ENCODE results near the gene CAMK1G. TPM values are rescaled to one million over a fixed set of nuclear protein-coding genes. Genes with fewer than 3 reads are reported as not detected.

The CAMK1G gene
- under 1 TPM in 1 of 3 donors, not detected in 2; 0.60 TPM for total RNA-seq
- long read RNA-seq, donor 1, partial matches to known transcripts, result 0 of 1 reads
- long read RNA-seq, donor 1, other reads (novel, unspliced or antisense), result 0 of 1 reads
- long read RNA-seq, donor 2, result 0 reads

DNA sequence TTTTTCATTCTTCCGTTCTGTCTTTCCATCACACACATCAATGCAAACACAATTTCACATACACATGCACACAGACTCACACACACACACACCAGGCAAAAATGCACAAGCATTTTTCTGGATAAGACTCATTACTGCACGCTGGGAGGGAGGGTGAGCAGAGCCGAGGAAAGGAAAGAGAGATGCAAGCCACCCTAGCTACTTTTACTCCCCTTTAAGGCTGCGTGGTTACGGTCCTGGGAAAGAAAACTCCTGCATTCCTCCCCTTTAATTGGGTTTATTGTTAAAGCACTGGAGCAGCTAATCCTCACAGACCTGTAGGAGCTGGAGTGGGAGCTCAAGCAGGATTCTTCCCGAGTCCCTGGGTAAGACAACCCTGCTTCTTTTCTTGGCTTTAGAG is at the start of gene CAMK1G:
CAMK1G (plus strand) TSS at position 307 of the 400 bp plus-strand sequence. CDS start 11,270 bp downstream, outside the sequence.
- intact Hi-C loops (cut with DNase I, micrococcal nuclease), result no loop called here
- ATAC-seq, result peak; percentile 29
- Histone ChIP-seq H3K4me1 (ENCODE audit: low read depth) (no peaks in the 10 kb centered on the region), H3K9me3 (no peaks in the 10 kb centered on the region), H3K4me3 (no peak within 1 kb of the TSS), H3K36me3 (ENCODE audit: low read depth) (no peaks in the 10 kb centered on the region)
- DNase-seq, result no peak
- TF ChIP-seq, protein P1, sequence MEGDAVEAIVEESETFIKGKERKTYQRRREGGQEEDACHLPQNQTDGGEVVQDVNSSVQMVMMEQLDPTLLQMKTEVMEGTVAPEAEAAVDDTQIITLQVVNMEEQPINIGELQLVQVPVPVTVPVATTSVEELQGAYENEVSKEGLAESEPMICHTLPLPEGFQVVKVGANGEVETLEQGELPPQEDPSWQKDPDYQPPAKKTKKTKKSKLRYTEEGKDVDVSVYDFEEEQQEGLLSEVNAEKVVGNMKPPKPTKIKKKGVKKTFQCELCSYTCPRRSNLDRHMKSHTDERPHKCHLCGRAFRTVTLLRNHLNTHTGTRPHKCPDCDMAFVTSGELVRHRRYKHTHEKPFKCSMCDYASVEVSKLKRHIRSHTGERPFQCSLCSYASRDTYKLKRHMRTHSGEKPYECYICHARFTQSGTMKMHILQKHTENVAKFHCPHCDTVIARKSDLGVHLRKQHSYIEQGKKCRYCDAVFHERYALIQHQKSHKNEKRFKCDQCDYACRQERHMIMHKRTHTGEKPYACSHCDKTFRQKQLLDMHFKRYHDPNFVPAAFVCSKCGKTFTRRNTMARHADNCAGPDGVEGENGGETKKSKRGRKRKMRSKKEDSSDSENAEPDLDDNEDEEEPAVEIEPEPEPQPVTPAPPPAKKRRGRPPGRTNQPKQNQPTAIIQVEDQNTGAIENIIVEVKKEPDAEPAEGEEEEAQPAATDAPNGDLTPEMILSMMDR (IDR thresholded peaks at IDR 0.05), result no peak

GRCh38 chr1:209534496-209535250 is 48.8 kb upstream of the CAMK1G start:
- Histone ChIP-seq H3K4me3 (no peak overlapping the region), H3K9me3 (no peaks in the 10 kb centered on the region), H3K36me3 (ENCODE audit: low read depth) (no peaks in the 10 kb centered on the region), H3K4me1 (ENCODE audit: low read depth) (no peaks in the 10 kb centered on the region)
- DNase-seq (no peak), ATAC-seq (no peak)
- intact Hi-C loops (cut with DNase I, micrococcal nuclease), result no loop called here
- TF ChIP-seq, protein P1 (IDR thresholded peaks at IDR 0.05), result no peak

DNA sequence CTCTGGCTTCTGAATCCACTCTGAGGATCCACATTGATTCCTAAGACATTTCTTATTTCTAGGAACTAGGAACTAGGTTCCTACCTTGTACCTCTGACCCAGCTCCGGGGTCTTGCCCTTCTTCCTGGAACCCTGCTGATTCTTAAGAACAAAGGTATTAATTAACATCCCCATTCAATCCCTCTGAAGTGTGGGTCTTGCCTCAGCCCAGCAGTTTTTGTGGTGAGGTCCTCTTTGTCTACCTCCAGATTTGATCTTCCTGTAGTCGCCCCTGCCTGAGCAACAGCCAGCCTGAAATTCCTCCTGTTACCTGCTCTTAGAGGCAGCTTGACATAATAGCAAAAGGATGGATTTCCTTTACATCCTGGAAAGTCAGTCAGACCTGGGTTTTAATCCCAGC is 46.7 kb upstream of the CAMK1G start:
- Histone ChIP-seq H3K4me1 (ENCODE audit: low read depth) (no peaks in the 10 kb centered on the region), H3K9me3 (no peaks in the 10 kb centered on the region), H3K36me3 (ENCODE audit: low read depth) (no peaks in the 10 kb centered on the region), H3K4me3 (no peak overlapping the region)
- no peak for ATAC-seq
- no peak for DNase-seq
- TF ChIP-seq, protein P1 (IDR thresholded peaks at IDR 0.05), result no peak
- intact Hi-C loops (cut with DNase I, micrococcal nuclease), result no loop called here

GRCh38 chr1:209537336-209538114 is 46.0 kb upstream of the CAMK1G start:
- intact Hi-C loops (cut with DNase I, micrococcal nuclease), result no loop called here
- Histone ChIP-seq H3K9me3 (no peaks in the 10 kb centered on the region), H3K36me3 (ENCODE audit: low read depth) (no peaks in the 10 kb centered on the region), H3K4me1 (ENCODE audit: low read depth) (no peaks in the 10 kb centered on the region), H3K4me3 (no peak overlapping the region)
- TF ChIP-seq, protein P1 (IDR thresholded peaks at IDR 0.05), result no peak
- ATAC-seq (no peak), DNase-seq (no peak)

- intact Hi-C loops (cut with DNase I, micrococcal nuclease), result no loop called here
- TF ChIP-seq, protein P1 (IDR thresholded peaks at IDR 0.05), result no peak
- Histone ChIP-seq H3K4me3 (no peak overlapping the region), H3K4me1 (ENCODE audit: low read depth) (no peaks in the 10 kb centered on the region), H3K36me3 (ENCODE audit: low read depth) (no peaks in the 10 kb centered on the region), H3K9me3 (no peaks in the 10 kb centered on the region)
- ATAC-seq (no peak), DNase-seq (no peak)
These were observed 43.9 kb upstream of the CAMK1G start for GRCh38 chr1:209539576-209539975.

All from mucosa of descending colon (tissue), 3 donors.